DOHH2 (cell line): ENCODE measurements around the gene DMD.

Source experiments
- EZH2phosphoT487 ChIP-seq: fragments of 200-600 bp; sonication (generic); IDR thresholded peaks from 2 replicates; pipeline ENCODE4 v1.6.1; 2017; ENCODE audit warnings: borderline replicate concordance, mild to moderate bottlenecking, antibody characterized with exemption, low read length, moderate library complexity, mixed read lengths
- TF ChIP-seq, protein P1 (sequence below): fragments of 200-600 bp; sonication (generic); IDR thresholded peaks from one replicate; pipeline ENCODE4 v1.5.1; 2014; ENCODE audit warnings: antibody characterized with exemption, mild to moderate bottlenecking, low read depth, low read length; ENCODE audit not compliant: poor library complexity, severe bottlenecking

DNA sequence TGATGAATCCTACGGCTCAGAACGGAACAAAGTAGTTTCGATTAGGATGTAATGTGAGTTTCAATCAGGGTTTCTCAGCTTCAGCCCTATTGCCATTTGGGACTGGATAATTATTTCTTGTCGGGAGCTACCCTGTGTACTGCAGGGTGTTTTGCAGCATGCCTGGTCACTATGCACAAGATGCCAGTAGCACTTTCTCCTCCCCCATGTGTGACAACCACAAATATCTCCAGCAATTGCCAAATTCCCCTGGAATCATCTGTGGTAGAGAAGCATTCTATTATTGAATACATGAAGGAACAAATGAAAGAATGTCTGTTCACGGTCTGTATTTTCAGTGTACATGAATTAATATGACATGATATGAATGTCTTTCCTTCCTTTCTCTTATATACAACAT is 1356.6 kb downstream of the DMD start:
- TF ChIP-seq, protein P1, sequence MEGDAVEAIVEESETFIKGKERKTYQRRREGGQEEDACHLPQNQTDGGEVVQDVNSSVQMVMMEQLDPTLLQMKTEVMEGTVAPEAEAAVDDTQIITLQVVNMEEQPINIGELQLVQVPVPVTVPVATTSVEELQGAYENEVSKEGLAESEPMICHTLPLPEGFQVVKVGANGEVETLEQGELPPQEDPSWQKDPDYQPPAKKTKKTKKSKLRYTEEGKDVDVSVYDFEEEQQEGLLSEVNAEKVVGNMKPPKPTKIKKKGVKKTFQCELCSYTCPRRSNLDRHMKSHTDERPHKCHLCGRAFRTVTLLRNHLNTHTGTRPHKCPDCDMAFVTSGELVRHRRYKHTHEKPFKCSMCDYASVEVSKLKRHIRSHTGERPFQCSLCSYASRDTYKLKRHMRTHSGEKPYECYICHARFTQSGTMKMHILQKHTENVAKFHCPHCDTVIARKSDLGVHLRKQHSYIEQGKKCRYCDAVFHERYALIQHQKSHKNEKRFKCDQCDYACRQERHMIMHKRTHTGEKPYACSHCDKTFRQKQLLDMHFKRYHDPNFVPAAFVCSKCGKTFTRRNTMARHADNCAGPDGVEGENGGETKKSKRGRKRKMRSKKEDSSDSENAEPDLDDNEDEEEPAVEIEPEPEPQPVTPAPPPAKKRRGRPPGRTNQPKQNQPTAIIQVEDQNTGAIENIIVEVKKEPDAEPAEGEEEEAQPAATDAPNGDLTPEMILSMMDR = no peak
- no peak for TF ChIP-seq EZH2phosphoT487
